HG02678 (cell line): Measurements from ENCODE around the gene SLC26A2.

Experiments used
- ATAC-seq: cut with Tn5 transposase; IDR thresholded peaks from one replicate; pipeline ENCODE4 v1.9.1; 2021; ENCODE audit warnings: mild to moderate bottlenecking, moderate library complexity; ENCODE audit not compliant: unreplicated experiment

Gene SLC26A2

DNA sequence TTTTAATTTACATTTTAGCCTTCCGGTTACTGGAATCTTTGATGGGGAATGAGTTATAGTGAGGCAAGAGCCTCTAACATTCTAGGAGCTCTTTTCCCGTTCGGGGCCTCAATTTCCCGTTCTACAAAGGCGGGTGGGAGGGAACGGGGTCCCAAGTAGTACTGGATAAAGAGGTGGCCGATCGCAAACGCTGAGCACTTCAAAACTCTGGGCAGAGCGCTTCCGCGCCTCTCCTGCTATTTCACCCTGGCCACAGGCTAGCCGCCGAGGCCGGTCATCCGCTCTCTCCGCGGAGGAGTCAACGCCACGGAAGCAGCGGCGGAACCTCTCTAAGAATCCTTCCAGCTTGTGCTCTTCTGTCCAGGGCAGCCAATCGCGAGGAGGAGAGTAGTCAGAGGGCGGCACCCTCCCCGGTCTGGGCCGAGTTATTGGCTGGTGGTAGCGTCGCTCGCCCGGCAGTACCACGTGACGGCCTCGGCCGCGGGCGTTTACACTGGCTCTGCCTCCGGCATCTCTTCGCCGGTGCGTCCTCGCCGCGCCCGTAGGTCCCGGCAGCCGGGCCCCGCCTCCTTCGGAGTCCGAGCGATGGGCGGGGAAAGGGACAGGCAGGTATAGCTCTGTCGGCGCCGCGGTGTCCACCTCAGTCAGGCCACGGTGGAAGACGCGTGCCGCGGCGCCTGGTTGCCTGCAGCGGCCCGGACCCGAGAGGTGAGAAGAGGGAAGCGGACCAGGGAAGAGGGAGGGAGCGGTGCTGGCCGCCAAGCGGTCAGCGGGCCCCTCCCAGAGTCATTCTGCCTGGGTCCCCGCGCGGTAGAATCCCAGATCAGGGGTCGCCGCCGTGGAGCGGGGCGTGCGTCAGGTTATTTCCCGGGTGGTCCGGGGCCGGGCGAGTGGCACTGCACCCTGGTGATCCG, at the start of gene SLC26A2:
Gene SLC26A2 (plus strand): TSS at position 487 of the 914 bp plus-strand sequence. CDS start 16,895 bp downstream, outside the sequence.
- ATAC-seq: peak; percentile 99

GRCh38 chr5:149911031-149911430, 49.5 kb upstream of the SLC26A2 start:
- ATAC-seq: no peak

- no peak for ATAC-seq
Measured at GRCh38 chr5:149912226-149912871, 48.2 kb upstream of the SLC26A2 start.

DNA sequence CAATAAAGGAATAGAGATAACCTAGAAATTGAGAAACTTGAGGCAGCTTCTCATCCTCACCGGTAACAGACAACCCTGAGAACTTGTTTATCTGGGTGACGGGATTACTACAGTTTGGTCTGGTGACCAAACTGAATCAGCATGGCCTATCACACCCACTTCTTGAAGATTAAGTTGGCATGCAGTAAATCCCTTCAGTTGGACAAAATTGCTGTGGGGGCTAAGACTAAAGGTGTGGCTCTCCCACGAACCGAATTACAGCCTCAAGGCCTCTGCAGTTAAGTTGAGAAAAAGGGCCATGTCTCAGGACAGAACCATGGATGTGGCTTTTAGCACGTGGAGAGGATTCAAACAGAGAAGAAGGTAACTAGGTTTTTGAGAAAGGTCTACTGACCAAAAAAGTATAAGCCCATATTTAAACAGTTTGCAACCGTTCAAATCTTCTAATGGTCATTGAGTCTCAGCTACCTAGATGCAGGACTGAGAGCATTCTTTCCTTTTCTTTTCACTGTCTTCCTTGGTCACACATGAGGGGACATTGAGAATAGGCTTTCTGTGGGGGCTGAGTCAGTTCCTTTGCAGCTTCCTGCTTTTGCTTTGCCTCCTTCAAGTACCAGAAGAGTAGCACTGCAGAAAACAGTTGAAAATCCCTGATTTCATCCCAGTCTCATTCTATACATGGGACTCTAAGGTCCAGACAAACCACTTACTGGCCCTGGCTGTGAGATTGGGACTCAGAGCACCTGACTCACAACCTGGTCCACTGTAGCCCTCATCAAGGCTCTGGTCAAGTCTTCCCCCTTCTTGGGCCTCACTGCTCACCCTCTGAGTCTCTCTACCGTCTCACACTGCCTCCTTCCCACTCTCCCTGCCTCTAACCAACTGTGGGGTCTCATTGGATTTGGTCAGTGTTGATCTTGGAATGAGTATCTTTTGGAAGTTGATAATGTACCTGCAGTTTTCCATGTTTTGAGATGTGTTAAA, 46.8 kb upstream of the SLC26A2 start:
- ATAC-seq: no peak

DNA sequence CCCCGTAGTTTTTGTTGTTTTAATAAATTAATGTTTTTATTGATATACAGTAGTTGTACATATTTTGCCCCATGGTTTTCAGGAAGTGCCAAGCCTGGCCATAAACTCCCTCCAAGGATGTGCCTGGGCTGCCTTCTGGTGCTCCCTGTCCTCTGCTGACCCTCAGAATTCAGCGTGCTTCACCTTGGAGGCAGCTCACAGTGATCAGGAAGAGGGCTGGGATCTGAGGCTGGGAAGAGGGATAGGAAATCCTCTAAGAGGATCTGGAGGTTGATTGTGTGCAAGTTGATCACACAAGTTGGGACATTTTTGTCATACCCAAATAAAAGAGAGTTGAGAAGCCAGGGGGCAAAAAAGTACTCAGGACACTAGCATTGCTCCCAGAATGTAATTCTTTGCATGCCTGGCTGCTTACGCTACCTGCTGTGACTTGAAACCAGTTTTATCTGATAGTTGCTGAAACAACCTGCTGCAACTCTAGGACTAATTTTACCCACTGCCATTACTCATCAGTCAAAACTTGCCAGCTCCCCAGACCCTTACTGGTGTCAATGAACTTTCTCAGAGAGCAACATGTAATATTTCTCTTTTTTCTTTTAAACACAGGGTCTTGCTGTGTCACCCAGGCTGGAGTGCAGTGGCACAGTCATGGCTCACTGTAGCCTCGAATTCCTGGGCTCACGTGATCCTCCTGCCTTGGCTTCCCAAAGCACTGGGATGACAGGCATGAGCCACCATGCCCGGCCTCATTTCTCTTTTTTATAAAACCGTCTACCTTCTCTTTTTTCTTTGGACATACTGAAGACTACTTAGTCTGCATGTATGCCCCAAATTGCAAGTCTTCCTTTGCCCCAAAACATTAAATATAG, 44.9 kb upstream of the SLC26A2 start:
- no peak for ATAC-seq

DNA sequence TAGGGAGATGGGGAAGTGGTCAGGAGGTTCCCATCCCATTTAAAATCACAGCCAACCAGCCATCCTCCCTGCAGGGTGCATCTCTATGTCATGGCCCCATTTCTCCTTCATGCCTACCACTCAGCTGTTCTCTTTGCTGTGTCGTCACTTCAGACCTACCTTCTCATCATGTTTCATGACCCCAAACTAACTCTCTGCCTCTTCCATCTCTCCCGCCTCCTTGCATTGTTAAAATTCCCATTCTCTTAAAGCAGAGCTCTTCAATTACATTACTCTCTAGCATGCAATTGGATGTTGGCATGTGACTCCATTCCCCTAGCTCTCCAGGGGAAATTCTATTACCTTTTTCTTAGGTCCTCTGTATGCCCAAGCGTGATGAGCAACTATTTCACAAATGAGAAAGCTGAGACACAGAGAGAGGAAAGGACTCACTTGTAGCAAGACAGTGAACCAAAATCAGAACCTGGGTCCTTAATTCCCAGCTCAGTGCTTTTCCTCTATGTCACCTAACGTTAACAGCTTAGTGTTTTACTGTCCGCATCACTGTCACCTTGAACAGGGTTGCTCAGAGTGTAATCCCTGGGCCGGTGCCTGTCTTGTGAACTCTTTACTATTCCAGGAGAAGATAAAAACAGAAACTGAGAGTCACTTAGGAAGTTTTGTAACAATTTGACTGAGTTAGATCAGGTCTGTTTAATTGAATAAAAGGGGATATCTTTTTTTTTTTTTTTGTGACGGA, 44.1 kb upstream of the SLC26A2 start:
- no peak for ATAC-seq

DNA sequence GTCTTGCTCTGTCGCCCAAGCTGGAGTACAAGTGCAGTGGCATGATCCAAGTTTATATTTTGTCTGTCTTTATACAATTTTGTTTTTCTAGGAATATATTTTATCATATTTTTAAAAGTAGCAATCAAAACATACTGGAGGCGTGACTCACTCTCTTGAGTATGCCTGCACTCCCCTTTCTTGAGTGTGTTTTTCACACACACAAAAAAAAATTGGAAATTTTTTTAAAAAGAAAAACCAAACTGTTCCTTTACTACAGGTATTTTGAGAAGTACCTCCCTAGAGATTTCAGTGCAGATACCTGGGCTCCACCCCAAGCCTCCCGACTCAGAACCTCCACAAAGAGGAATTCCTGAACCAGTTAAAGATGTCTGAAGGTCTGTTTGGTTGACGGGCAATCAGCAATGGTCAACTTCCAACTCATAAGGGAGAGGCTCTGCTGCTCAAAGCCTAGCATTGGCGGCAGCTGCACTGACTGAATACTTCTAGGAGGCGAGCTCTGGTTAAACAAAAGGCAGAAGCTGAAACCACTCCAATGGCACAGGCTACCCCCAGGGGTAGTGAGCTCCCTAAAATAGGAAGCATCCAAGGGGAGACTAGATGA, 43.4 kb upstream of the SLC26A2 start:
- no peak for ATAC-seq

GRCh38 chr5:149921597-149921996, 39.0 kb upstream of the SLC26A2 start:
- no peak for ATAC-seq

DNA sequence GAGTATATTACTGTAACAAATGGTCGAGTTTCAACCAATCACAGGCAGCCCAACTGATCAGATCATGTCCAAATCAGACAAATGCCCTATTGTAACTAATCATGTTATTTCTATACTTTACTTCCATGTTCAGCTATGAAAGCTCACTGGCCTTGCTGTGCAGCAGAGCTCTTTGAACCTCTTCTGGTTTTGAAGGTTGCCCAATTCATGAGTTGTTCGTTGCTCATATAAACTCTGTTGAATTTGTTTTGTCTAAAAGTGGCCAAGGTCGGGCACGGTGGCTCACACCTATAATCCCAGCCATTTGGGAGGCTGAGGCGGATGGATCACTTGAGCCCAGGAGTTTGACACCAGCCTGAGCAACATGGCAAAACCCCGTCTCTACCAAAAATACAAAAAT, 37.6 kb upstream of the SLC26A2 start:
- ATAC-seq: no peak

- ATAC-seq: no peak
Measured at GRCh38 chr5:149924486-149924885, 36.1 kb upstream of the SLC26A2 start.

DNA sequence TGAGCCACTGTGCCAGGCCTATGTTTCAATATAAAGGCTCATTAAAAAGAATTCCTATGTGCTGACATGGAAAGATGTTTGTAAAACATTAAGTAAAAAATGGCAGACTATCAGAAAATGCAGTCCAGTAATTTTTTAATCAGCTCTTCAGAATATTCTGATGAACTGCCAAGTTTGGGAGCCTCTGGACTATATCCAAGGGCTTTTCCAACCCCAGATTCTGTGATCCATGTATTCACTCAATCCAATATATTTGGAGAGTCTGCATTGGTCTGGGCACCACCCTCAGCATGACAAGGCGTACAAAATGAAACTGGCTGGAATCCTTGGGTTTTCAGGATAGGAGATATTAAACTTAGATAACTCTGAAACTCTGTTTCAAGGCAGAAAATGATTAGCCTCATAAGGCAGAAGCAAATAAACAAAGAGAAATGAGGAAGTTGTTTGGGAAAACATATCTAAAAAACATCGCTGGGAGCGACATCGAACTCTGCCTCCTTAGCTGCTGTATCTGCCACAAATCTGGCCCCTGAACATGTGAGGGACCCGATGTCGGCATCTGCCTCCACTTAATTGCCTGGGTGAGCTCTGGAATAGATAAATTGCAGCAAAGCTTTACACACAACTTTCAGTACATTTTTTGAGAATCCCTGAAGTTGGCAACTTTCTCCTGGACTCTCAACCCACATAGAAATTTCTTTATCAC, 30.4 kb upstream of the SLC26A2 start:
- no peak for ATAC-seq

DNA sequence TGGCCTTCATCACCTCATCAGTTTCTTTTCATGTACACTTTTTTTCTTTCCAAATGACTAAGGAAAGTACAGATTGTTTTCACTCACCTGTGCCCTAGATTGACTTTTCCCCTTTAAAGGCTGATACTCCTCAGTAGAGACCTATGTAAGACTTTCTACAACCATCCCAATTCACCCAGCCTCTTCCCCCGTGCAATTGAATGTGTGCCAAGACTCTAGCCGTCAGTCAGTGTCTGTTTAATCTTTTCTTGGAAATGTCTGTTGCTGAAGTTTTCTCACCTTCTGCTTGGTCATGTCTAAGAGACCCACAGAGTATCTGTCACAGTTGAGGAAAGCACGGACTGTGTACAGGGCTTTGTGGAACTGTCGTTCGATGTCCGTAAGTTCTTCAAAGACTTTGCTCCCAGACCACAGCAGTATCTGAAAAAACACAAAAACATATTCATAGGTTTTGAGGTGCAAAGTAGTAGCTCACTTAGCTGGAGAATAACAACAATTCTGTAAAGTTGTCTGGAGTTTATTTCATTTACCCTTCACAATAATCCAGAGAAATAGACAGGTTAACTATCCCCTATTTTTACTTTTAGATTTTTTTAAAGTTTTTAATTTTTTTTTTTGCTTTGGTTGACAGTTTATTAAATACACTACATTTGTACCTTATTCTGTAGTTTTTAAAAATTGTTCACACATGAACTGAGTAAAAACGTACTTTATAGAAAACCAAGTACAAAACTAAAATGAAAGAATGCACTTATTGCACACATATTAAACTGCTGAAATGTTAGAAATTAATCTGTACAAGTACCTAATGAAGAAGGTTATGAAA, 29.6 kb upstream of the SLC26A2 start:
- no peak for ATAC-seq

- ATAC-seq: no peak
Measured at GRCh38 chr5:149931992-149932436, 28.5 kb upstream of the SLC26A2 start.

GRCh38 chr5:149932445-149933350, 27.9 kb upstream of the SLC26A2 start:
- ATAC-seq: no peak

DNA sequence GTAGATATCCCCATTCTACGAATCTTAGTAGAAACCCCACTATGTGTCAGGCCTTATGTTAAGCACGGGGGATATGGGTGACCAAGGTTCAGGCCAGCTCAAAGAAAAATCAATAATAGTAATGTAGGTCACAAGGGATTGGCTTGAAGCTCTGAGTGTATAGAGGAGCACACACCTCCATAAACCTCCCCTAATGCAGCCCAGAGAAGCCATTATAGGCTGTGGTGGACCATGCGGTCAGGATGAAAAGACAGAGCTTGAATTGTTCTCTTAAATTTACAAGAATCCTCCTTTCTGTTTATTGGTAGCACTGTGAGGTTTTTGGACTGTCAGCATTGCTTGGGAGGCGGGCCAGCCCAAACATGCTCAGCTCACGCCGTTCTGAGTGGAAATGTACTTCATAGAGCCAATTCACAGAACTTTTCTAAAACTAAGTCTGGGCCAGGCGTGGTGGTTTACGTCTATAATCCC, 25.1 kb upstream of the SLC26A2 start:
- ATAC-seq: no peak

DNA sequence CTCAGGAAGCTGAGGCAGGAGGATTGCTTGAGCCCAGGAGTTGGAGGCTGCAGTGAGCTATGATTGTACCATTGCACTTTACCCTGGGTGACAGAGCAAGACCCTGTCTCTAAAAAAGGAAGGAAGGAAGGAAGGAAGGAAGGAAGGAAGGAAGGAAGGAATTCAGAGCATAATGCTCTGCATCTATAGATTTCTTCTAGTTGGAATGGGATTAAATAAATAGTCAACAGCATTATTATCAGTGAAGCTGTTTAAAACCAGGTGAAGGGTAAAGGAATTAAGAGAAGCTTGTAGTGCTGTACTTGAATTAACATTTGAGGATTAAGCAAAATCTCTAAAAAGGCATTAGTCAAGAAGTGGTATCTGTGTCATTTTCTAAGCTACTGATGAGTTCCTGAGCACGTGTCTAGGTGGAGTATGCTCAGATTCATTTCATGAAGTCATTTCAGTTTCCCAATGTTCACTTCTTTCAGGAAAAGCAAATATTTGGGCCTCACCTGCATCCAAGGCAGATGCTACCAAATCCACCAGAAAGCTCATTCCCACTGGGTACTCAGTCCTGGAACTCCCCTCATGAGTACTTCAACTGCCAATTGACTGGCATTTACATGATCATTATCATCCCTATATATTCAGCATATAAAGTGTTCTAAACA, 24.4 kb upstream of the SLC26A2 start:
- no peak for ATAC-seq
